Breast epithelium (tissue), 4 donors: Measurements from ENCODE around the gene B4GALT2. TPM values are rescaled to one million over a fixed set of nuclear protein-coding genes. Genes with fewer than 3 reads are reported as not detected.

ENCODE experiments used
- DNase-seq, 2 donors: peaks; one replicate each; pipeline ENCODE4 v3.0.0-alpha.2; 2019; ENCODE audit warnings: low spot score in 2 of 2
- H3K27ac ChIP-seq, 2 donors: fragments of 200-600 bp; sonication (generic) in 1 of 2; one replicate each; pipeline ENCODE4 v1.5.1; 2016 to 2019; ENCODE audit warnings: mild to moderate bottlenecking in 1 of 2
- H3K27me3 ChIP-seq, 2 donors: fragments of 200-600 bp; sonication (generic) in 1 of 2; one replicate each; pipeline versions ENCODE4 v1.5.1 to v1.6.0; 2017 to 2019; ENCODE audit warnings: control low read depth in 1 of 2, mild to moderate bottlenecking in 1 of 2
- H3K36me3 ChIP-seq: fragments of 200-600 bp; one replicate; pipeline ENCODE4 v1.5.1; 2019
- H3K4me1 ChIP-seq, 2 donors: fragments of 200-600 bp; sonication (generic); one replicate each; pipeline ENCODE4 v1.5.1; 2016 to 2019; ENCODE audit warnings: control low read depth in 1 of 2
- H3K4me3 ChIP-seq, 3 donors: fragments of 200-600 bp; sonication (generic); 1 replicate in 2 of 3; 2 replicates in 1 of 3; pipeline ENCODE4 v1.5.1; 2016 to 2019; ENCODE audit warnings: mild to moderate bottlenecking in 3 of 3, moderate library complexity in 2 of 3
- H3K9me3 ChIP-seq, 2 donors: fragments of 200-600 bp; sonication (generic) in 1 of 2; one replicate each; pipeline ENCODE4 v1.5.1; 2016 to 2019; ENCODE audit warnings: control low read depth in 1 of 2
- CTCF ChIP-seq, 3 donors: fragments of 450-650 bp; IDR thresholded peaks; one replicate each; pipeline ENCODE4 v1.5.1; 2016 to 2017; ENCODE audit warnings: antibody characterized with exemption in 3 of 3, mild to moderate bottlenecking in 3 of 3, moderate library complexity in 3 of 3
- POLR2A ChIP-seq: fragments of 450-650 bp; IDR thresholded peaks from one replicate; pipeline ENCODE4 v1.6.1; 2016; ENCODE audit warnings: antibody characterized with exemption, mild to moderate bottlenecking, moderate library complexity
- POLR2AphosphoS5 ChIP-seq, 3 donors: sonication (generic); formaldehyde crosslinking; IDR thresholded peaks; one replicate each; pipeline ENCODE4 v1.6.1; 2017; ENCODE audit warnings: antibody characterized with exemption in 3 of 3
- intact Hi-C: fragments of 100-400 bp; cut with DNase I; formaldehyde crosslinking; loops from one replicate; pipeline ENCODE4 v1.15.1; 2023; ENCODE audit warnings: low total_unique reads
- total RNA-seq, 3 donors: library from RNA; depleted of rRNA; stranded (reverse); fragments of >200 nt; gene quantifications; one replicate each; pipeline ENCODE4 v1.1.0, GENCODE V29; 2016

Gene B4GALT2
- 10 to 100 TPM; 19.8 to 49.9 (median 37.0) TPM for total RNA-seq

- TF ChIP-seq POLR2AphosphoS5 (IDR thresholded peaks at IDR 0.05), result no peak
- no peak for TF ChIP-seq CTCF (IDR thresholded peaks at IDR 0.05)
- no peak for TF ChIP-seq POLR2A
- Histone ChIP-seq H3K27me3 (no peaks in the 10 kb centered on the region), H3K9me3 (no peaks in the 10 kb centered on the region), H3K27ac (peak within 1 kb of the TSS; percentile 61 to 72), H3K4me1 (peaks cover 0 to 18% of the 10 kb centered on the region in 2 donors), H3K4me3 (peak within 1 kb of the TSS; percentile 76 to 85 (median 81)), H3K36me3 (no peaks in the 10 kb centered on the region)
- DNase-seq, result no peak
- intact Hi-C loops, result loop anchor here (5.0 to 10.0 kb wide), 3 partner anchors 444 to 1641 kb away; partner anchors contain the start of genes FOXJ3 and PTPRF
Measured at GRCh38 chr1:43978551-43979260, at the start of gene B4GALT2. TSS of gene B4GALT2 (plus strand) at chr1:43979210. CDS start at chr1:43981161, 1,951 bp downstream.

- Histone ChIP-seq H3K27ac (no peak overlapping the region), H3K4me3 (no peak overlapping the region), H3K4me1 (no peaks in the 10 kb centered on the region), H3K36me3 (no peaks in the 10 kb centered on the region), H3K9me3 (no peaks in the 10 kb centered on the region), H3K27me3 (no peaks in the 10 kb centered on the region)
- TF ChIP-seq POLR2A, result no peak
- no peak for TF ChIP-seq POLR2AphosphoS5 (IDR thresholded peaks at IDR 0.05)
- peak in 1 of 3 donors; percentile 29 for TF ChIP-seq CTCF (IDR thresholded peaks at IDR 0.05)
- intact Hi-C loops, result loop anchor here (10.0 kb wide), 1 partner anchor 166 kb away; no protein-coding TSS in a partner anchor
- DNase-seq, result no peak
Measured at GRCh38 chr1:43930168-43930948, 48.7 kb upstream of the B4GALT2 start.

- Histone ChIP-seq H3K36me3 (no peaks in the 10 kb centered on the region), H3K27ac (no peak overlapping the region), H3K27me3 (no peaks in the 10 kb centered on the region), H3K4me1 (no peaks in the 10 kb centered on the region), H3K4me3 (no peak overlapping the region), H3K9me3 (no peaks in the 10 kb centered on the region)
- no peak for DNase-seq
- intact Hi-C loops, result loop anchor here (10.0 kb wide), 1 partner anchor 166 kb away; no protein-coding TSS in a partner anchor
- no peak for TF ChIP-seq POLR2AphosphoS5 (IDR thresholded peaks at IDR 0.05)
- TF ChIP-seq CTCF (IDR thresholded peaks at IDR 0.05), result no peak
- TF ChIP-seq POLR2A, result no peak
Measured at GRCh38 chr1:43930949-43931275, 48.1 kb upstream of the B4GALT2 start.

GRCh38 chr1:43931711-43932660, 47.0 kb upstream of the B4GALT2 start:
- Histone ChIP-seq H3K4me3 (no peak overlapping the region), H3K27me3 (no peaks in the 10 kb centered on the region), H3K9me3 (no peaks in the 10 kb centered on the region), H3K27ac (no peak overlapping the region), H3K36me3 (no peaks in the 10 kb centered on the region), H3K4me1 (no peaks in the 10 kb centered on the region)
- intact Hi-C loops, result loop anchor here (10.0 kb wide), 1 partner anchor 167 kb away; no protein-coding TSS in a partner anchor
- TF ChIP-seq POLR2A (no peak), CTCF (IDR thresholded peaks at IDR 0.05) (no peak), POLR2AphosphoS5 (IDR thresholded peaks at IDR 0.05) (no peak)
- no peak for DNase-seq
